Activated naive CD4-positive, alpha-beta T cell treated with anti-CD3 and anti-CD28 coated beads, Interleukin-2, amount 10 ng/mL, durations not matched to agents 5 hours and 36 hours (primary cell): ENCODE results near the gene TXNIP. TPM values are rescaled to one million over a fixed set of nuclear protein-coding genes. Genes with fewer than 3 reads are reported as not detected.

Experiments used
- total RNA-seq, 2 experiments: library from RNA; stranded (reverse); gene quantifications; one replicate each; pipeline ENCODE4 v1.2.3, GENCODE V29; 2021

TXNIP gene
- total RNA-seq = 100 to 1,000 TPM; 461 to 468 TPM

GRCh38 chr1:145996433-145997015 lies at the start of gene TXNIP:
TSS of gene TXNIP (minus strand) at chr1:145996579. CDS start at chr1:145996266, 313 bp downstream.

GRCh38 chr1:146021622-146022402 lies 25.4 kb upstream of the TXNIP start, which contains the start of gene HJV:
TSS of gene HJV (minus strand) at chr1:146021735. CDS start at chr1:146020231, 1,504 bp downstream.

GRCh38 chr1:145964328-145965118 lies 31.9 kb downstream of the TXNIP start, which contains the start of the genes ANKRD34A and POLR3GL:
TSS of gene ANKRD34A (minus strand) at chr1:145964575. CDS start at chr1:145961759, 2,816 bp downstream.
TSS of gene POLR3GL (plus strand) at chr1:145964690. CDS start at chr1:145974866, 10,176 bp downstream.

GRCh38 chr1:145957443-145958319 lies 38.7 kb downstream of the TXNIP start, which contains the start of gene LIX1L:
TSS of gene LIX1L (minus strand) at chr1:145958017. CDS start at chr1:145957927, 90 bp downstream.

Other genes with a start within 250 kb of the TXNIP start
- 10 to 100 TPM; 14.3 to 15.6 TPM for gene RNF115, start 172.5 kb downstream of the TXNIP start, total RNA-seq
- gene POLR3C, start 172.4 kb downstream of the TXNIP start, total RNA-seq = 10 to 100 TPM; 32.3 to 32.5 TPM
- 1 to 10 TPM; 2.8 to 3.9 TPM for gene NUDT17, start 150.9 kb downstream of the TXNIP start, total RNA-seq
- 10 to 100 TPM; 15.9 to 16.8 TPM for gene PIAS3, start 137.5 kb downstream of the TXNIP start, total RNA-seq
- gene ANKRD35, start 110.7 kb downstream of the TXNIP start, total RNA-seq = under 1 TPM in 1 of 2 experiments, not detected in 1; 0.10 TPM
- 1 to 10 TPM; 1.1 to 1.4 TPM for gene ITGA10, start 86.5 kb downstream of the TXNIP start, total RNA-seq
- gene PEX11B, start 77.9 kb downstream of the TXNIP start, total RNA-seq = 10 to 100 TPM; 34.1 to 35.4 TPM
- 100 to 1,000 TPM; 162 to 169 TPM for gene RBM8A, start 69.1 kb downstream of the TXNIP start, total RNA-seq
- 10 to 100 TPM; 56.5 TPM for gene LIX1L, start 38.6 kb downstream of the TXNIP start, total RNA-seq
- gene ANKRD34A, start 32.0 kb downstream of the TXNIP start, total RNA-seq = 1 to 10 TPM; 3.2 to 3.8 TPM
- gene POLR3GL, start 31.9 kb downstream of the TXNIP start, total RNA-seq = 10 to 100 TPM; 26.8 to 27.8 TPM
- gene HJV, start 25.2 kb upstream of the TXNIP start, total RNA-seq = not detected
- gene NBPF10, start 148.2 kb upstream of the TXNIP start, total RNA-seq = 1 to 10 TPM; 2.1 TPM
- 10 to 100 TPM; 31.9 to 32.7 TPM for gene NOTCH2NLA, start 232.4 kb upstream of the TXNIP start, total RNA-seq